Lung (tissue), 12 donors: Measurements from ENCODE around the gene FCER2. TPM values are rescaled to one million over a fixed set of nuclear protein-coding genes. Genes with fewer than 3 reads are reported as not detected.

Experiments used
- ATAC-seq: fragments of 200-7000 bp; cut with Tn5 transposase; one replicate; pipeline ENCODE4 v1.9.1; 2020; ENCODE audit warnings: moderate number of reproducible peaks; ENCODE audit not compliant: insufficient read depth, low FRiP score
- DNase-seq, 3 donors: peaks; one replicate each; pipeline ENCODE4 v3.0.0-alpha.2; 2013 to 2017
- H3K27ac ChIP-seq, 2 donors: one replicate each; pipeline ENCODE4 v1.5.1; 2013; ENCODE audit warnings: mild to moderate bottlenecking in 2 of 2, moderate library complexity in 2 of 2, control low read depth in 1 of 2, inconsistent platforms in 1 of 2, low read depth in 1 of 2, low read length in 1 of 2
- H3K27me3 ChIP-seq, 3 donors: one replicate each; pipeline ENCODE4 v1.5.1; 2013; ENCODE audit warnings: low read length in 2 of 3; ENCODE audit not compliant: control insufficient read depth in 3 of 3, insufficient read depth in 3 of 3
- H3K36me3 ChIP-seq, 4 donors: one replicate each; pipeline ENCODE4 v1.5.1; 2013; ENCODE audit warnings: low read length in 4 of 4, mild to moderate bottlenecking in 1 of 4, moderate library complexity in 1 of 4; ENCODE audit not compliant: control insufficient read depth in 4 of 4, insufficient read depth in 4 of 4
- H3K4me1 ChIP-seq, 5 donors: one replicate each; pipeline ENCODE4 v1.5.1; 2013; ENCODE audit warnings: low read length in 5 of 5, mild to moderate bottlenecking in 2 of 5, moderate library complexity in 1 of 5; ENCODE audit not compliant: control insufficient read depth in 5 of 5, insufficient read depth in 5 of 5
- H3K4me3 ChIP-seq: one replicate; pipeline ENCODE4 v1.5.1; 2013; ENCODE audit warnings: mild to moderate bottlenecking, control low read depth, moderate library complexity
- H3K9ac ChIP-seq, 2 donors: one replicate each; pipeline ENCODE4 v1.5.1; 2013; ENCODE audit warnings: low read length in 2 of 2, control low read depth in 1 of 2; ENCODE audit not compliant: insufficient read depth in 1 of 2
- H3K9me3 ChIP-seq, 4 donors: one replicate each; pipeline ENCODE4 v1.5.1; 2013; ENCODE audit warnings: low read length in 3 of 4, mild to moderate bottlenecking in 1 of 4, moderate library complexity in 1 of 4; ENCODE audit not compliant: control insufficient read depth in 4 of 4, insufficient read depth in 3 of 4
- WGBS, 2 donors: extraction: QIAGEN DNeasy Blood & Tissue Kit; methylation state at CpG; one replicate each; pipeline ENCODE4 v1.1.7; 2013; 5-methylcytosine and 5-hydroxymethylcytosine counted together
- polyA plus RNA-seq, 2 donors: library from polyadenylated mRNA; stranded (reverse); fragments of 200-250 nt; gene quantifications; one replicate each; pipeline ENCODE4 v1.2.1, GENCODE V29; 2013
- total RNA-seq, 2 donors: library from RNA; depleted of rRNA in 1 of 2; stranded (reverse); fragments of >200 nt in 1 of 2; gene quantifications; one replicate each; pipeline ENCODE4 v1.2.1, GENCODE V29; 2014 to 2021
- TF ChIP-seq, protein P1 (sequence below): IDR thresholded peaks from 2 replicates; pipeline ENCODE4 v1.5.1; 2012; ENCODE audit warnings: mild to moderate bottlenecking; ENCODE audit errors: control extremely low read depth, extremely low read depth
- donor health status: control.
- donor health status: control.
- donor health status: Bipolar disorder and iron deficiency.
- donor health status: healthy.
- donor health status: DM: yes; HTN: yes; CAD: no.

Gene FCER2
- total and polyA plus RNA-seq, 4 donors: 0.37 to 1.2 (median 0.45) TPM

GRCh38 chr19:7744199-7744786, 42.4 kb upstream of the FCER2 start:
- Histone ChIP-seq H3K27ac (no peak overlapping the region), H3K4me1 (no peaks in the 10 kb centered on the region), H3K36me3 (no peaks in the 10 kb centered on the region), H3K9me3 (no peaks in the 10 kb centered on the region), H3K9ac (no peak overlapping the region), H3K4me3 (no peak overlapping the region), H3K27me3 (peaks cover 0 to 2% (median 0%) of the 10 kb centered on the region in 3 donors)
- 66 to 83% methylated on average over 5 of the region's 5 CpGs for WGBS, 2 donors
- ATAC-seq (no peak), DNase-seq (no peak)
- TF ChIP-seq, protein P1, sequence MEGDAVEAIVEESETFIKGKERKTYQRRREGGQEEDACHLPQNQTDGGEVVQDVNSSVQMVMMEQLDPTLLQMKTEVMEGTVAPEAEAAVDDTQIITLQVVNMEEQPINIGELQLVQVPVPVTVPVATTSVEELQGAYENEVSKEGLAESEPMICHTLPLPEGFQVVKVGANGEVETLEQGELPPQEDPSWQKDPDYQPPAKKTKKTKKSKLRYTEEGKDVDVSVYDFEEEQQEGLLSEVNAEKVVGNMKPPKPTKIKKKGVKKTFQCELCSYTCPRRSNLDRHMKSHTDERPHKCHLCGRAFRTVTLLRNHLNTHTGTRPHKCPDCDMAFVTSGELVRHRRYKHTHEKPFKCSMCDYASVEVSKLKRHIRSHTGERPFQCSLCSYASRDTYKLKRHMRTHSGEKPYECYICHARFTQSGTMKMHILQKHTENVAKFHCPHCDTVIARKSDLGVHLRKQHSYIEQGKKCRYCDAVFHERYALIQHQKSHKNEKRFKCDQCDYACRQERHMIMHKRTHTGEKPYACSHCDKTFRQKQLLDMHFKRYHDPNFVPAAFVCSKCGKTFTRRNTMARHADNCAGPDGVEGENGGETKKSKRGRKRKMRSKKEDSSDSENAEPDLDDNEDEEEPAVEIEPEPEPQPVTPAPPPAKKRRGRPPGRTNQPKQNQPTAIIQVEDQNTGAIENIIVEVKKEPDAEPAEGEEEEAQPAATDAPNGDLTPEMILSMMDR: no peak

DNA sequence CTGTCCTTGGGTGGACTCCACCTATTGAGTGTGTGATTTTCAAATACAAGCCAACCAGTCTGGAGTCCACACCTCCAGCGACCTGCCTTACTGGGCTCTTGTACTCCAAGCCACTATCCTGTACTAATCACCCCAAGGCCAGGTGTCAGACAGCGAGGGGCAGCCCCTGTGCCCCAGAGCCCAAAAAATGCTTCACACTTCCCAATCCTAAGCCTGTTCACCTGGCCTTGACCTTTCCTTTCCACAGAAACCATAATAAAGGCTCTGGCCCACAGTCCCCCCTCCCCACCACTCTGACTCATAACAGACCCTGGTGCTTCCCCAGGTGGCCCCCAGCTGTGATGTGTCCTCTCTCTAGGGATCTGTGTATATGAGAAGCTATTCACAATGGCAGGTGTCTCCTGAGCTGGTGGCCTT, 41.5 kb upstream of the FCER2 start:
- no peak overlapping the region for H3K4me3 ChIP-seq
- no peak overlapping the region for H3K27ac ChIP-seq
- no peak overlapping the region for H3K9ac ChIP-seq
- TF ChIP-seq, protein P1: no peak
- ATAC-seq (no peak), DNase-seq (no peak)
- peaks cover 0 to 2% (median 0%) of the 10 kb centered on the region in 3 donors for H3K27me3 ChIP-seq
- H3K9me3 ChIP-seq: no peaks in the 10 kb centered on the region
- no peaks in the 10 kb centered on the region for H3K36me3 ChIP-seq
- WGBS, 2 donors: 76 to 78% methylated on average over 2 of the region's 2 CpGs
- no peaks in the 10 kb centered on the region for H3K4me1 ChIP-seq

DNA sequence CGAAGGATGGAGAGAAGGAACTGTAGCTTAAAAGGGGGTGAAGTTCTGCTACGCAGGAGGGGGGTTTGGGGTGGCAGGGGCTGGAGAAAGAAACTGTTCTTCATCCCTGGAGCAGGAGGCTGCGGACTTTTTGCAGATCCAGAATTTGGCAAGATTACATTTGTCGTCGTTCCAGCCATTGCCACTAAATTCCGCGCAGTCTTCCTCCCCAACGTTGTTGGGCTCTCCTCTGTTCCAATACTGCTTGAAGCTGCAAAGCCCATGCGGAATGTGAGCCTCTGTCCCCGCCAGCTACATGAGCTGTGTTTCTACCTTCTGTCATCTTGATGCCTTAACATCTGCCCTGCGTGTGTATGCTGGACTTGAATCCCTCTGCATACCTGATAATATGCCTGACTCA, 41.1 kb upstream of the FCER2 start:
- H3K4me3 ChIP-seq: no peak overlapping the region
- H3K9ac ChIP-seq: no peak overlapping the region
- TF ChIP-seq, protein P1: no peak
- no peak overlapping the region for H3K27ac ChIP-seq
- H3K4me1 ChIP-seq: no peaks in the 10 kb centered on the region
- DNase-seq: no peak
- no peaks in the 10 kb centered on the region for H3K36me3 ChIP-seq
- H3K27me3 ChIP-seq: peaks cover 0 to 2% (median 0%) of the 10 kb centered on the region in 3 donors
- H3K9me3 ChIP-seq: no peaks in the 10 kb centered on the region
- 84 to 87% methylated on average over 11 of the region's 11 CpGs for WGBS, 2 donors
- no peak for ATAC-seq

DNA sequence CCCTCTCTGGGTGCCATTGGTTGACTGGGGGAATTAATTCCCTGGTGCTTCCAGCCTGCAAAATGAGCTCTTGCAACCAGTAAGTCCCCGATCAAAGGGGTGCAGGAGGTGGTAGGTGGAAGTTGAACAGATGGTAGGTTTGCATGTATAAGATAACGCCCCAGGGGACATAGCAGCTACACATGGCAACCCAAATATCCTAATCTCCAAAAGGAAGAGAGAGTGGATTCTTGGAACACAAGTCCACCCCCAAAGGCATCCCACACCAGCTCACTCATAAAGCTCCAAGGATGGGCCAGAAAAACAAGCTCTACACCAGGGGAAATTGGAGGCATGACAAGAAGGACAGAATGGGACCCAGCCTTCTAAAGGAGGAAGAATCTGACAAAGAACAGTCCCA, 40.6 kb upstream of the FCER2 start:
- no peaks in the 10 kb centered on the region for H3K9me3 ChIP-seq
- TF ChIP-seq, protein P1: no peak
- H3K36me3 ChIP-seq: no peaks in the 10 kb centered on the region
- no peak overlapping the region for H3K4me3 ChIP-seq
- H3K27me3 ChIP-seq: peaks cover 0 to 2% (median 0%) of the 10 kb centered on the region in 3 donors
- H3K27ac ChIP-seq: no peak overlapping the region
- no peak for DNase-seq
- no peak for ATAC-seq
- WGBS, 2 donors: 89 to 93% methylated on average over 2 of the region's 2 CpGs
- H3K4me1 ChIP-seq: no peaks in the 10 kb centered on the region
- no peak overlapping the region for H3K9ac ChIP-seq
